Measurements from ENCODE around the gene CMTM4.
"Not testable (repeated sequence)": the region's sequence is repeated elsewhere in the genome, so short reads cannot be mapped to it uniquely, and the experiment has no call there.

Gene CMTM4

DNA sequence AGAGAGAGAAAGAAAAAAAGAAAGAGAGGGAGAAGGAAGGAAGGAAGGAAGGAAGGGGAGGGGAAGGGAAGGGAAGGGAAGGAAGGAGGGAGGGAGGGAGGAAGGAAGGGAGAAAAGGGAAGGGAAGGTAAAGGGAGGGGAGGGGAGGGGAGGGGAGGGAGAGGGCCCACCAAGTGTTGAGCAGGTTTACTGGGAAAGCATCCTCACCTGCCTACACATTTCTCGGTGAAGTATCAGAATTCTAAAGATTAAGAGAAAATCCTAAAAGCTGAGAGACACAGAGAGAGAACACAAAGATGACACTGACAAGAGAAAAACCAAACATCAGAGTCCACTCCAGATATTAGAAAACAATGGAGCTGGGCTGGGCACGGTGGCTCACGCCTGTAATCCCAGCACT is 104.3 kb downstream of the CMTM4 start:
- no peak for DNase-seq (ENCODE audit: low read depth)

DNA sequence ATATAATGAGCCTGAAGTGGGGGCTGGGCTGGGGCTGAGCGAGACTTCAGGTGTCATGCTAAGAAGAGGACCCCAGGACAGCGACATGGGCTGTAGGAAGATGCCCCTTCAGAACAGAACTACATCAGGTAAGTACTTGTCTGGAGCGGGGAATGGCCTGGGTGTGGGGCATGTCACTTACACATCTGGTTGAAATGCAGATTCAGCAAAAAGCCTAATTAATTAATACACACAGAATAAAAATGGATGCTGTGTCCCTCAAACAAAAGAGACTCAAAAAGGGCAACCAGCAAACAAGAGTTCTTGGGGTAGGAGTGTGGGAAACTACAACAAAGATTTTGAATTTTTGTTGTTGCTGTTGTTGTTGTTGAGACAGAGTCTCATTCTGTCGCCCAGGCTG is 105.5 kb downstream of the CMTM4 start:
- DNase-seq (ENCODE audit: low read depth) = no peak

DNA sequence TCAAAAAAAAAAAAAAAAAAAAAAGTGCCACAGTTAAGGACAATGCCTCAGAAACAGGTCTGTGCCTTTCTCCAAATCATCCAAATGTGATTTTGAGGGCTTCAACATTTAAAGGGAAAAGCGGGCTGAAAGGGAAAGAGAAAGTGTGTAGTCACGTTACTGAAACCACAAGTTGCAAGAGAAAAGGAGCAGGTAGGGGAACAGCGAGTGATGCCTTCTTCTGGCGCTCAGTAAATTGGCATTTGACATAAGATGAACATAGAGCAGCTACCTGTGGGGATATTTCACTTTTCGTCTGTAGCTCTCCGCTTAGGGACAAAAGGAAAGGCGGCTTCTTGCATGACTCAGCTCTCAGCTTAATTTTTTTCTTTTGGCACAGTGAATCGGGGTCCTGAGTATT is 106.2 kb downstream of the CMTM4 start:
- DNase-seq (ENCODE audit: low read depth) = no peak

DNA sequence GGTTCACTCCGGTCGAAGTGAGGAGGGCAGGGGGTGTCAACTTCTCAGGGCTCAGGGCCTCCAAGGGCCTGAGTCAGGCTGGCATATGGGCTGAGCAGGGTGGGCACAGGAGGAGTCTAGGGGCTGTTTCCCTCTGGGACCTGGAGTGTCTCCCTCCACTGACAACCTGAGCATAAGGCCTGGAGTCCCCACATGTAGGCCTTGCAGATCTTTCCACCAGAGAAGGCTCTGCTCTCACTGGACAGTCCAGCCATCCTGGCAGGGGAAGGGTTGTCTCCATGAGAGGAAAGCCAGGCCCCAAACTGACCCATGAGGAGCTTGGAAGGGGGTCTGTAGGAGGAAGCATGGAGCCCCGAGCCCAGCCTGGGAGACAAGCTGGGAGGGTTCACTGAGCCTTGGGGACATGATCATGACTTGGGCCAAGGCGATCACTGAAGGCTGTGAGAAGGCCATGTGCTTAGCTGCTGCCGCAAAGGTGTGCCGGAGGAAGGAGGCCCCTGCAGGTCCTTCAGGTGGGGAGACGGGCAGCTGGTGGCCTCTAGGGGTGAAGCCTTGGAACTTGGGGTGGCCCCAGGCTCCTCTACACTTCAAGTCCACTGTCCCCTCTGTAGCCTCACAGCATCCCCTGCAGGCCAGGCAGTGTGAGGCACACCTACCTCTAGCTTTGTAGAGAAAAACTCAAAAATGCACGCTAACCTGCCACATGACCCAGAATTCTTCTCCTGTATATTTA is 107.4 kb downstream of the CMTM4 start:
- no peak for DNase-seq (ENCODE audit: low read depth)

DNA sequence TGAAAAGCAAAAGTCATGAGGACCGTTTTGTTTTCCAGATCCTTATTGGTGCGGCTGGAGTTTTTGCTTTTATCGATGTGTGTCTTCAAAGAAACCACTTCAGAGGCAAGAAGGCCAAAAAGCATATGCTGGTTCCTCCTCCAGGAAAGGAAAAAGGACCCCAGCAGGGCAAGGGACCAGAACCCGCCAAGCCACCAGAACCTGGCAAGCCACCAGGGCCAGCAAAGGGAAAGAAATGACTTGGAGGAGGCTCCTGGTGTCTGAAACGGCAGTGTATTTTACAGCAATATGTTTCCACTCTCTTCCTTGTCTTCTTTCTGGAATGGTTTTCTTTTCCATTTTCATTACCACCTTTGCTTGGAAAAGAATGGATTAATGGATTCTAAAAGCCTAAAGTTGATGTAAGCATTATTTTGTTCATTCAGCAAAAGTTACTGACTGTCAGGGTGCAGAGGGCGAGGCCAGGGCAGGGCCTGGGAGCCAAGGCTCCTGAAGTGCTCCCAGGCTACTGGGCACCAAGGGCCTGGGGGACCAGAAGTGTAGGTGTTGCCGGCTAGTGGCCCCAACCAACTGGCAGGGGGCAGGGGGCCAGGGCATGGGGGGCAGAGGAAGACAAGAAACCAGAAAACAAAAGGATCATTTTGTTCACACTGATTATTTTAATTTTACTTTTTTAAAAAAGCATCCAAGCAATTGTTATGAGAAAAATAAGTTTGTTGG is 108.5 kb downstream of the CMTM4 start:
- DNase-seq (ENCODE audit: low read depth) = no peak

DNA sequence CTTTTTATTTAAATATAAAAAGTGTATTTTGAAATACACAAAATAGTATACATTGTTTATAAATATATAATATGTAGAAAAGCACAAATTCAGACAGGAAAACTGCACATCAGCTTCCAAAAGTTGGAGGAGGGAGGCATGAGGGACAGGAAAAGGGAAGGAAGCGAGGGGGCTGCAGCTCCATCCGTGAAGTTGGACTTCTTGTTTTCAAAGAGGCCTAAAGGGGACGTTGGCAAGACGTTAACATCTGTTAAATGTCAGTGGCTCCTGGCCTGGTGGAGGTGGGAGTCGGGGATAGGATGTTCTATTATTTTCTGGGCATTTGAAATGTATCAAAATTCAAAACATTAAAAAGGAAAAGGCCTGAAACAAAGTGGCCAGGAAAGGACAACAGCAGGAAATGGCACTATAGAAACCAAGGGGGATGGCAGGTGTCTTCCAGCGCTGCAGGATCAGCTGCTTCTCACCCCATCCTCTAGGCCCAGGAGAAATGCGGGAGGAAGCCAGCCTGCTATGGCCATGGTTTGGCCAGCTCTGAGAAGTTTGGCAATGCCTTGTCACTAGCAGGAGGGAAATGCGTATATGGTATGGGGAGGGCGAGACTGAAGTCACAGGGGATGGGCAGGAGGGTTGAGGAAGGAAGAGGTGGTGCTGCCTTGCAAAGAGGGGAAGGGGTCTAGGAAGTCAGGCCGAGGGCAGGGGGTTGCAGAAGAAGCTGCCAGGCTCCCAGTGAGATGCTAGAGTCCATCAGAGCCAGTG is 110.9 kb downstream of the CMTM4 start:
- no peak for DNase-seq (ENCODE audit: low read depth)

DNA sequence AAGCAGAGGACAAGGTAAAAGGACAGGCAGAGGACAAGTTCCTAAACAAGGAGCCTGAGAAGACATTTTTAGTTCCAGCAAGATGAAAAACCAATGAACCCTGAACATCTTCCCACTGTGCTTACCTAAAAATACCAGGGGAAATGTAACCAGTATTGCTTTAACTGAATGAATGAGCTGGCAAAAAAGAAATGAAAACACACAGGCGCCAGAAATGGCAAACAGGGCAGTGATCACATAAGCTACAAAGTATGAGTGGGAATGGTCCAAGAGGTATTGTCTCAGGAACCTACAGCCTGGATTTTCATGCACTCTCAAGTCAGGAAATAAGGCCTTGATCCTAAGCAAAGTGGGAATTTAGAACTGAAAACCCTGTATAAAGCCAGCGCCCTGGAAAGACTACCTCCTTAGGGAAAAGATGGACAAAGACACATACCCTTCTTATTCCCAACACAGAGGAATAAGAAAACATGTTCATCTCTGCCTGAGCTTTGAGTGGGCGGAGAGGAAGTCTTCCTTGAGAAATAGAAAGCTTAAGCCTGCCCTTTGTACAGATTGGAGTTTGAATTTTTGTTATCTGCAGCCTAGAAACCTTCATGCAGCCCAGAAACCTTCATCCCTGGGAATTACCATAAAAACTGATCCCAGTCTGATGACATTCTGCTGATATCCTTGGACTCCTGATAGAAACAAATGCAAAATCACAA is 115.1 kb downstream of the CMTM4 start:
- no peak for DNase-seq (ENCODE audit: low read depth)

DNA sequence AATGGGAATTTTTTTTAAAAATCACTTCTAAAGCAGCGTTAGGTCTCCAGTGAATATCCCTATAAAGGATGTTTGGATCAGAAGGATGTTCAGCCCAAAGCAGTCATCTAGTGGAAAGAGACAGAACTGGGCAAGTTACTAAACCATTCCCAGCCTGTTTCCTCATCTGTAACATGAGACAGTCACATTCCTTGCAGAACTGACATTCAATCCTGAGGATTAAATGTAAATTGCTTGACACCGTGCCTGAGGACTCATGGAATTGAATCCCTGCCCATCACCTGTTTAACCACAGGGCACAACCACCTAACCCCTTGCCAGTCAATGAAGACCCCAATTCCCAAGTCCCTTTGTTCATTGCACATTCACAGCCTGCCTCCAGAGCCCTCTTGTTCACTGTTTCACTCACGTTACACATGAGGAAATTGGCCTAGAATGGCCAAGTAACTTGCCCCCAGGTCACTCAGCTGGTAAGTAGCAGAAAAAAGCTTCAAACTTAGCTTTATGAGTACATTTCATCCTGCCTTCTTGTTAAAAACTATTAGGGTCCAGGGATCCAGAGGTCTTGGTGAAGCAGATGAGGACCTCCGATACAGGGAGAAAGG is 115.8 kb downstream of the CMTM4 start:
- no peak for DNase-seq (ENCODE audit: low read depth)

DNA sequence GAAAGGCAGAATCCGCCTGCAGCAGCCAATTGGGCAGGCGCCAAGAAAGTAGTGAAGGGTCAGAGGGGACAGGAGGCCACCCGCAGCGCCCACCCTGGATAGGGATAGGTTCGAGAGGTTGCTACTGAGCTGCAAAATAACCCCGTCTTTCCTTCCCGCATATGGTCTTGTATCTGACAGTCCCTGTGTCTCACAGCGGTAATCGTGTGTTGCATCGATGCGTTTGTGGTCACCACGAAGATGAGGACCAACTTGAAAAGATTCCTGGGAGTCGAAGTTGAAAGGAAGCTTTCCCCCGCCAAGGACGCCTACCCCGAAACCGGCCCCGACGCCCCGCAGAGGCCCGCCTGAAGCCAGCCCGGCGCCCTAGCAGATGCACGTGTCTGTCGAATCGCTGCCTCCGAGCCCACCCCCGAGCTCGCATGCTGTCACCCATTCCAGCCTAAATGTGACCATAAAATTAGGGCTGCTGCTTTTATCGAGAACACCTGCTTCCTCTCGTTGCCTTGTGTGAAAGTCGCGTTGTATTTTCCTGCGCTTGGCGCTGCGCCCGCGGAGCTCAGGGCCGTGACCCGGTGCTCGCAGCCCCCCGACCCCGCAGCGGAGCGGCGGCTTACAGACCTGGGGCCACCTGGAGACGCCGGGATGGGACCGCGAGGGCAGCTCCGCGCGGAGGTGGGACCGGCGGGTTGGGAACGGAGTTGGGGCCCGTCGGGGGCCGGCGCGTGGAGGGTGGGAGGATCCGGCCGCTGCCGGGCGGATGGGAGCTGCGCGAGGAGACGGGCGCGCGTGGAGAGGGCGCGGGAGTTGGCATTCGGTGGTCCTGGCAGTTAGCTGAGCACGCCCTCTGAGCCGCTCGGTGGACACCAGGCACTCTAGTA is 117.7 kb downstream of the CMTM4 start, which contains the start of gene CMTM2:
Gene CMTM2 (plus strand): TSS at position 813 of the 881 bp plus-strand sequence. CDS start 145 bp downstream, outside the sequence.
- no peak for DNase-seq (ENCODE audit: low read depth)

DNA sequence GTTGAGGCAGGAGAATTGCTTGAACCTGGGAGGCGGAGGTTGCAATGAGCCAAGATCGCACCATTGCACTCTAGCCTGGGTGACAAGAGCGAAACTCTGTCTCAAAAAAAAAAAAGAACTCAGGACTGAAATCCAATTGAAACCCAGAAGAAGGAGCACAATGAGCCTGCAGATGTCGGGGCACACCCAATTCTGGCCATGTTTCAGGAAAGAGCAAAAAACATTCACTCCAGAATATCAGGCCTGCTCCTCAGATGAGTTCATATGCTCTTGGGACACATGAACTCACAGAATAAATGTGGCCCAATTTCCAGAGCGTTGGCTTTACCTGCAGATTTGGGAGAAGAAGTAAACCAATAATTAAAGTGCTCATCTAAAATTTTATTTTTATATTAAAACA is 120.2 kb downstream of the CMTM4 start:
- no peak for DNase-seq (ENCODE audit: low read depth)

DNA sequence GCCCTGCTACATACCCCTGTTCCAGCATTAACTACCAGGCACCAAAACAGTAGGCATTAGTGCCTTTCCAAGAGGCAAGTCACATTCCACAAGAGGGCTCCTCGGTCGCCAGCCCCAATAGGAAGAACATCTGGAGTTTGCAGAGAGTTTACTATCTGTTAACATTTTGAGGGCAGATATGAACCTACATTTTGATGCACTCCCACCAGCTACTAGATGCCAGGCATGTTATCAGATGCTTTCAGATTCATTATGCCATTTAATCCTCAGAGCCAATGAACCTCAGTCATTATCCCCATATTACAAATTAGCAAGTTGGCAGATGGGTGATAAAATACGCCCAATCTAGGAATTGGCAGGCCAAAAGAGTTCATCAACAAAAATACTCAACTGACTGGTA is 121.5 kb downstream of the CMTM4 start:
- DNase-seq (ENCODE audit: low read depth) = no peak

DNA sequence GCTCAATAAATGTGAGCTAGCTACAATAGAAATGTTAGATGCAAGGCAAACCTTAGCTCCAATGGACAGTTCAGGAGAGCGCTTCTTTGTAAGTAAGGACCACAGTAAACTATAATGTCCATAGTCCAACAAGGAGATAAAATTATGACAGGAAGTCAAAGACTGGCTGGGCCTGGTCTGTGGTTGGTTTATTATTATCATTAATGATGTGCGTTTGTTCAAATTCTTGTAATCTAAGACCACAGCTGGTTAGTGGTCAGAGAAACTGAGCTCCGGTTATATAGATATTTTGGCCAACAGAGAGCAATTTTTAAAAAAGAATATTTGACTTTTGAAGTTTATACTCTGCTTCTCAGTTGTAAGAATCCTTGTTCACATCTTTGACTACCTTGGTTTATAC is 122.0 kb downstream of the CMTM4 start:
- no peak for DNase-seq (ENCODE audit: low read depth)

DNA sequence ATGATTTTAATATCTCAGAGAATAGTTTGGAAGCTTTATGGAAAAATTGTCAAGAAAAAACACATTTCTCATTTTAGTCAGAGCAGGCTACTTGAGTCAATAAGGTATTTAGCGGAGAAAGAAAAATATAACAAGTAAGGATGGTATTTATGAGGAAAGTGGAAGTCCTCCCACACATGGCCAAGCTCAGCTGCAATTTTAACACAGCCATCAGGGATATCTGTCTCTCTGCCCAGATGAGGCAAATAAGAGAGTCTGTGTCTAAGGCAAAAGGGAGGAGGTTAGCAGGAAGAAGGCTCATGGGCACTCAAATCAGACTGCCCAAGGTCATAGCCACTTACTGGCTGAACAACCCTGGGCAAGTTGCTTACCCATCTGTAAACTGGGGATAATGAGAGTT is 122.5 kb downstream of the CMTM4 start:
- no peak for DNase-seq (ENCODE audit: low read depth)

DNA sequence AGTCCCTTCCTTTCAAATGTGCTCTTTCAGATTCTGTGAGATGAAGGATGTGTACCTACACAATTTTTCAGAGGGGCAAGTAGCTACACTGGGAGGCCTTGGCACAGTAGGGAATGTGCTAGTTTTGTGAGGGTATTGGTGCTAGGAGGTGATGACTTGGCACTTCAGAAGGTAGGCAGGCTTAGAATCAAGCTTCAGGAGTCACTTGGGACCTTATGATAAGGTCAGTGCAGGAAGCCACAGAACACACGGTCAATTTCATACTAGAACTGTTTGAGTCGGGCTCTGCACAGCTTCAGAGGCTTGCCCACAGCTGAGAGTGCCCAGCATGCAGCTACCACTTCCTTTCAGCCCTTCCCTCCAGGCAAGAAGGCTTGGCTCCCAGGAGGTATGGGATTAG is 124.2 kb downstream of the CMTM4 start:
- DNase-seq (ENCODE audit: low read depth) = no peak

DNA sequence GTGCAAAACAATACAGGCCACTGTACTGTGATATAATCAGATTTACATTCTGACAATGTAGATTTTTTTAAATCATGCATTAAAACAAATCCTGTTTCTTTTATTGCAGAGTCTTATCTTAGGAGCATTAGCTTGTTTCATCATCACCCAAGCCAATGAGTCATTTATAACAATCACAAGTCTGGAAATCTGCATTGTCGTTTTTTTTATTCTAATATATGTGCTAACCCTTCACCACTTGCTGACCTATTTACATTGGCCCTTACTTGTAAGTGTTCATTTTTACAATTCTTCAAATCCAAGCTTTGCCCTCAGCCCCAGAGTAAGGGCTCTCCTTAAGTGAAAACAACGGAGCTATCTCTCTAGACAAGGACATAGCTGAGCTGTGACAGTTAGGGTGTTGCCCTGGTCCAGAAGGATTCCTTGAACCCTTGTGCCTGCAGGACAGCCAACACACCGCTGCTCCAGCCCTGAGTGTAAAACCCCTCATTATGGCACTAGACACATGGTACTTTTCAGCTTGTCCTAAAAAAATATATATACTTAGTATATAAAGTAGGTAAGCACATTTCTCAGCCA is 126.6 kb downstream of the CMTM4 start:
- no peak for DNase-seq (ENCODE audit: low read depth)

DNA sequence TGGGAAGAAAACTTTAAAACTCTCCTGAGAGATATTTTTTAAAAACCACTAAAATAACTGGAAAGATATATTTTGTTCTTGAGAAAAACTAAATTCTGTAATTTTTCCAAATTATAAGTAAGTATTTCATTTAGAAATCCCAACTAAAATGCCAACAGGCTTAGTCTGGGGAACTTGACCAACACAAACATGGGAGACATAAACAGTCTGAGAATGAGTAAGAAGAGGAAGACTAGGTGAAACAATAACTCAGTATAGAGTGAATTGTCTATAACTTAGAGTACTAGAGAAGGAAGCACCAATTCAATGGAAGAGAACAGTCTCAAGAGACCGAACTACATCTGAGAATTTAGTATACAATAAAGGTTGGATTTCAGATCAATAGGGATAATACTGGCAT is 127.4 kb downstream of the CMTM4 start:
- DNase-seq (ENCODE audit: low read depth) = no peak

DNA sequence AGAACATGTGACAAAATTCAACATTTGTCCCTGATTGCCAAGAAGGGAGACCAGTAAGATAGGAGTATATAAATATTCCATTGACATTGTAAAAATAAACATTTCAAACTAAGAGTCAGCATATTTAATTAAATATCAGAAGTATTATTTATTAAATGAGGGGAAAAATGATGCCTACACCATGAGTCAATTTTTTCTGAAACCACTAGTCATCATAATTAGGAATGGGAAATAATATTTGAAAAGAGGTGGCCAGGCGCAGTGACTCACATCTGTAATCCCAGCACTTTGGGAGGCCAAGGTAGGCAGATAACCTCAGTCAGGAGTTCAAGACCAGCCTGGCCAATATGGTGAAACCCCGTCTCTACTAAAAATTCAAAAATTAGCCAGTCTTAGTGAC is 128.2 kb downstream of the CMTM4 start:
- no peak for DNase-seq (ENCODE audit: low read depth)

DNA sequence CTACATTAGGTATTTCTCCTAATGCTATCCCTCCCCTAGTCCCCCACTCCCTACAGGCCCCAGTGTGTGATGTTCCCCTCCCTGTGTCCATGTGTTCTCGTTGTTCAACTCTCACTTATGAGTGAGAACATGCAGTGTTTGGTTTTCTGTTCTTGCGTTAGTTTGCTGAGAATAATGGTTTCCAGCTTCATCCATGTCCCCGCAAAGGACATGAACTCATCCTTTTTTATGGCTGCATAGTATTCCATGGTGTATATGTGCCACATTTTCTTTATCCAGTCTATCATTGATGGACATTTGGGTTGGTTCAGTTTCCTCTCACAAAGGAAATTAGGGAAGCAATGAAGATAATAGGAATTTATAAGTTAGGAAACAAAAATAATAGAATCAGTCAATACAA is 129.3 kb downstream of the CMTM4 start:
- DNase-seq (ENCODE audit: low read depth) = not testable (repeated sequence)

DNA sequence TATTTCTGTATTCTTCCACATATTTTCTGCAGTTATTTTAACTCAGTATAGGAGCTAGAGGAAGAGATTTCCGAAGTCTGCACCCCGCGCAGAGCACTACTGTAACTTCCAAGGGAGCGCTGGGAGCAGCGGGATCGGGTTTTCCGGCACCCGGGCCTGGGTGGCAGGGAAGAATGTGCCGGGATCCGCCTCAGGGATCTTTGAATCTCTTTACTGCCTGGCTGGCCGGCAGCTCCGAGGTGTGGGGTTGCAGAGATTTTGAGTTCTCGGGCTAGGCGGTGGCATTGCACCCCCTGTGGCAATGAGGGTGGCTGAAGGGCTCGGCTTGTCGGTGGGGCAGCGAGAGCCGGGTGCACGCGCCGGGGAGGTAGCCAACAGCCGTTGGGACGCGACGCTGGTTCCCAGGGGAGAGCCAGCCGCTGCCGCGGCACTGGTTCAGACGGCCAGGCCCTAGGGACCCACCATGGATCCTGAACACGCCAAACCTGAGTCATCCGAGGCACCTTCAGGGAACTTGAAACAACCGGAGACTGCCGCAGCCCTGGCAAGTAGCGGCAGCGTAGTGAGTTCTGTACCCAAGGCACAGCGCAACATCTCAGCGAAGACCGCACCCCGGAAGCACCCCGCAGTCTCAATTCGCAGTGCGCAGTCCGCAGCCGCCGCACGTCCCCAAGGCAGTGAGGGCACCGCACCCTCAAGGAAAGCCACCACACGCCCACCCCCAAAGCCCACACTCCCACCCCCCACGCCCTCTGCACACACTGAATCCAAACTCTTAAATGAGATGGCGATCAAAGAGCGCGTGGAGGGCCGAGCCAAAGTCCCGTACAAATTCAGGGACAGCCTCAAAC is 130.3 kb downstream of the CMTM4 start, which contains the start of gene CMTM1:
Gene CMTM1 (plus strand): TSS at position 389 of the 851 bp plus-strand sequence. CDS start 75 bp downstream, at position 464.
- no peak for DNase-seq (ENCODE audit: low read depth)

Data from GM04503 (cell line).